ENCODE data around the gene CALML3.

The CALML3 gene

GRCh38 chr10:5528989-5529701 lies 4.4 kb downstream of the CALML3 start:
- DNase-seq, result no peak

- no peak for DNase-seq
Measured at GRCh38 chr10:5529702-5530411, 5.1 kb downstream of the CALML3 start.

GRCh38 chr10:5530412-5530806 lies 5.6 kb downstream of the CALML3 start:
- DNase-seq, result no peak

GRCh38 chr10:5530846-5531557 lies 6.2 kb downstream of the CALML3 start:
- no peak for DNase-seq

- DNase-seq, result no peak
Measured at GRCh38 chr10:5531558-5532306, 7.0 kb downstream of the CALML3 start.

GRCh38 chr10:5532307-5532605 lies 7.5 kb downstream of the CALML3 start:
- no peak for DNase-seq

- no peak for DNase-seq
Measured at GRCh38 chr10:5532618-5533097, 7.9 kb downstream of the CALML3 start.

- DNase-seq, result no peak
Measured at GRCh38 chr10:5533098-5533731, 8.5 kb downstream of the CALML3 start.

- DNase-seq, result no peak
Measured at GRCh38 chr10:5534051-5534821, 9.5 kb downstream of the CALML3 start.

- DNase-seq, result no peak
Measured at GRCh38 chr10:5534880-5535856, 10.4 kb downstream of the CALML3 start.

- DNase-seq, result no peak
Measured at GRCh38 chr10:5536486-5537081, 11.8 kb downstream of the CALML3 start.

- DNase-seq, result no peak
Measured at GRCh38 chr10:5537684-5538083, 12.9 kb downstream of the CALML3 start.

GRCh38 chr10:5538446-5538845 lies 13.7 kb downstream of the CALML3 start:
- DNase-seq, result no peak

- no peak for DNase-seq
Measured at GRCh38 chr10:5538892-5539651, 14.3 kb downstream of the CALML3 start.

- DNase-seq, result no peak
Measured at GRCh38 chr10:5540080-5540479, 15.3 kb downstream of the CALML3 start.

GRCh38 chr10:5540891-5541290 lies 16.1 kb downstream of the CALML3 start:
- no peak for DNase-seq

- DNase-seq, result no peak
Measured at GRCh38 chr10:5542100-5542499, 17.3 kb downstream of the CALML3 start.

GRCh38 chr10:5543623-5544022 lies 18.9 kb downstream of the CALML3 start:
- DNase-seq, result no peak

- no peak for DNase-seq
Measured at GRCh38 chr10:5544216-5544805, 19.6 kb downstream of the CALML3 start.

Measured in COR-L47 (cell line).